ENCODE data around the gene ACO2. TPM values are rescaled to one million over a fixed set of nuclear protein-coding genes. Genes with fewer than 3 reads are reported as not detected.

The ACO2 gene
- total and polyA plus RNA-seq, 2 of the 13 experiments (the other 11 are each of a cell fraction or from before 2014, with no cell fraction given), result 19.2 to 45.6 TPM

GRCh38 chr22:41446639-41447434, 22.1 kb upstream of the ACO2 start, which contains the start of gene TOB2 (continued):
- peak; percentile 87 for TF ChIP-seq ZNF318 (CRISPR knock-in tag; IDR thresholded peaks at IDR 0.05)
- TF ChIP-seq ZHX2 (IDR thresholded peaks at IDR 0.05; ENCODE audit: low read depth), result no peak; the same call in 1 of the 2 replicates
- TF ChIP-seq ZHX2 (CRISPR knock-in tag; IDR thresholded peaks at IDR 0.05; ENCODE audit: borderline replicate concordance), result peak; percentile 61
- TF ChIP-seq ZNF83 (CRISPR knock-in tag; IDR thresholded peaks at IDR 0.05; ENCODE audit: borderline replicate concordance), result no peak; the same call in 1 of the 2 replicates
- peak; percentile 32; the same call in 1 of the 2 replicates for TF ChIP-seq HHEX (CRISPR knock-in tag; IDR thresholded peaks at IDR 0.05)
- TF ChIP-seq ZFX (CRISPR knock-in tag; IDR thresholded peaks at IDR 0.05; ENCODE audit: low read depth), result peak; percentile 89
- peak; percentile 64 for TF ChIP-seq SIX1 (CRISPR knock-in tag; IDR thresholded peaks at IDR 0.05; ENCODE audit: borderline replicate concordance)
- TF ChIP-seq ZNF484 (CRISPR knock-in tag; IDR thresholded peaks at IDR 0.05; ENCODE audit: borderline replicate concordance, low read depth), result no peak
- TF ChIP-seq ZNF275 (CRISPR knock-in tag; IDR thresholded peaks at IDR 0.05; ENCODE audit: borderline replicate concordance), result peak; percentile 92
- peak; percentile 83; the same call in 1 of the 2 replicates for TF ChIP-seq ZZZ3 (CRISPR knock-in tag; IDR thresholded peaks at IDR 0.05; ENCODE audit: borderline replicate concordance)

Measured in HepG2 (cell line).